AG09319 (cell line): Measurements from ENCODE around the gene MGAT4B.

ENCODE experiments used
- DNase-seq: peaks from one replicate; pipeline ENCODE4 v3.0.0-alpha.2; 2010; ENCODE audit warnings: low read depth; ENCODE audit errors: extremely low read depth
- TF ChIP-seq, protein P1 (sequence below): IDR thresholded peaks from 2 replicates; pipeline ENCODE4 v1.5.1; 2011; ENCODE audit warnings: low read depth, mild to moderate bottlenecking, inconsistent platforms, low read length, moderate library complexity

The MGAT4B gene

GRCh38 chr5:179832039-179832745 is 25.5 kb upstream of the MGAT4B start:
- TF ChIP-seq, protein P1, sequence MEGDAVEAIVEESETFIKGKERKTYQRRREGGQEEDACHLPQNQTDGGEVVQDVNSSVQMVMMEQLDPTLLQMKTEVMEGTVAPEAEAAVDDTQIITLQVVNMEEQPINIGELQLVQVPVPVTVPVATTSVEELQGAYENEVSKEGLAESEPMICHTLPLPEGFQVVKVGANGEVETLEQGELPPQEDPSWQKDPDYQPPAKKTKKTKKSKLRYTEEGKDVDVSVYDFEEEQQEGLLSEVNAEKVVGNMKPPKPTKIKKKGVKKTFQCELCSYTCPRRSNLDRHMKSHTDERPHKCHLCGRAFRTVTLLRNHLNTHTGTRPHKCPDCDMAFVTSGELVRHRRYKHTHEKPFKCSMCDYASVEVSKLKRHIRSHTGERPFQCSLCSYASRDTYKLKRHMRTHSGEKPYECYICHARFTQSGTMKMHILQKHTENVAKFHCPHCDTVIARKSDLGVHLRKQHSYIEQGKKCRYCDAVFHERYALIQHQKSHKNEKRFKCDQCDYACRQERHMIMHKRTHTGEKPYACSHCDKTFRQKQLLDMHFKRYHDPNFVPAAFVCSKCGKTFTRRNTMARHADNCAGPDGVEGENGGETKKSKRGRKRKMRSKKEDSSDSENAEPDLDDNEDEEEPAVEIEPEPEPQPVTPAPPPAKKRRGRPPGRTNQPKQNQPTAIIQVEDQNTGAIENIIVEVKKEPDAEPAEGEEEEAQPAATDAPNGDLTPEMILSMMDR, result no peak
- DNase-seq, result no peak

- no peak for DNase-seq
- TF ChIP-seq, protein P1, result no peak
Measured at GRCh38 chr5:179830818-179831468, 24.3 kb upstream of the MGAT4B start.

- TF ChIP-seq, protein P1, result no peak
- no peak for DNase-seq
Measured at GRCh38 chr5:179829732-179830435, 23.2 kb upstream of the MGAT4B start.

DNA sequence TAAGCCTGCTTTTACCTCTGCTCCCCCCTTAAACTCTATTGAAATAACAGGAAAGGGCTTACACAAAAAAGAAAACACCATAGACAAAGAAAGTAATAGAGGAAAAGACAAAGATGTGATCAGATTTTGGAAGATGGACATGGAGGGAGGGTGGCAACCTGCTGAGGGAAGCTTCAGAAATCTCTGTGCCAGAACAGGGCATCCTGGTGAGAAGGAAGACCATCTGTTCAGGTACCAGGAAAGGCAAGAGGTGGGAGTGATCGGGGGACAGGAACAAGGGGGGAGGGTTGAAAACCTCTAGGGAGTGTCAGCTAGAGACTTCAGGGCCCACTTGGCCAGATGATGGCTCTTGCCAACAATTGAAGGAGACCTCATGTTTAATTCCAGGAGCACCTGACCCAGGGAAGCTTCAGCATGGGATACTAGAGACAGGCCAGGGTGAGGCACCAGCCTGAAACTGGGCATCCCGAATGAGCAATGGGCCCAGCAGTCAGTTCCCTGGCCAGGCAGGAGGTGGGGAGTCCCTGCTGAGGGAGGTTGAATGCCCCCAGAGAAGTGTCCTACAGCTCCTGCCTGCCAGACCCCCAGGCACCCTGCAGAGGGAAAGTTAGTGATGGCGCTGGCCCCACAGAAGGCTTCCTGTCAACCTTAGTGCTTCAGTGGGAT is 22.2 kb upstream of the MGAT4B start:
- TF ChIP-seq, protein P1, result no peak
- no peak for DNase-seq

DNA sequence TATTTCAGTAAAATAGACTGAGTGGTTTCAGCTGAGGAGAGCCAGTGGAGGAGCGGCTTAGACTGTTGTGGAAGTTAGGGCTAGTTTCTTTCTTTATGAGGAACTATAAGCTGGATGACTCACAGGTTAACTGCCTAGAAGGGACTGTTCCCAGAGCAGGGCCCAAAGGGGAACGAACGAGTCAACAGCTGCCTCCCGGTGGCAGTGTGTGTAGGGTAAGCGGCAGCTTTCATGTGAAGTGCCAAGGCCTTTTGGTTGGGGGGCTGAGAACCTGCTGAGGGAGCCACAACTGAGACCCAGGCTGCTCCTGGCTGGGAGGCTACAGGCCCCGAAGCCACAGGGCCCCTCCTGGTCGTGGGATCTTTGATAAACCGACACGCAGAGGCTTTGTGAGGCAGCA is 21.0 kb upstream of the MGAT4B start:
- TF ChIP-seq, protein P1, result no peak
- no peak for DNase-seq

DNA sequence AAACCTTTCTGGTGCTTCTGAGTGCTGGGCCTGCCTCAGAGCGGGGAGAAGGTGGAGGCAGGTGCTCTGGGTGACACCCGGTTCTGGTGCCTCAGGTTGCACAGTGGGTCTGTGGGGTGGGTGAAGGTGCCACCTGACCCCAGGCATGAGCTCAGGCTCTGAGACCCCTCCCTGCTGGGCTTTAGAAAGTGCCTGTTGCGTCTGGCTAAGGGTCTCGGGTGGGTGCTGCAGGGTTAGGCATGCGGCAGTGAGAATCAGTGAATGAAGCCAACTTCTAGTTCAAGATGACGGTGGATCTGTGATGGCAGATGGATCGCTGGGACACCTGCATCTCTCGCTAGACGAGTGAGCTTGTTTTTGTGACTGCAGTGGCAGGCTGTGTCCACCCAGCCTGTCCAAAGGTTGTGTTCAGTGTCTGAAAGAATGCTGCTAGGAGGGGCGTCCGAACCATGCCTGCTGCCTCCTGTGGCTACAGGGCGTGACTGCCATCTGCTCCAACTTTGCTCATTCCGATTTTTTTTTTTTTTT is 19.1 kb upstream of the MGAT4B start:
- no peak for DNase-seq
- TF ChIP-seq, protein P1, result no peak
